OCI-LY7 (cell line): ENCODE measurements around the gene CACNG8. TPM values are rescaled to one million over a fixed set of nuclear protein-coding genes. Genes with fewer than 3 reads are reported as not detected.

Source experiments
- BruUV-seq: library from RNA; stranded (reverse); fragments of 400-500 nt; replicated peaks from 2 replicates; lab custom pipeline; 2021; lab: Mats Ljungman, UMichigan
- CTCF ChIA-PET: fragments of 300-600 bp; sonication (Branson Sonifier 250); formaldehyde crosslinking; loops from one replicate; lab custom pipeline; 2022; ENCODE audit warnings: antibody characterized with exemption; ENCODE audit not compliant: unreplicated experiment; lab: Charles Lee
- POLR2A ChIA-PET: fragments of 300-600 bp; sonication (Branson Sonifier 250); formaldehyde crosslinking; loops from one replicate; lab custom pipeline; 2022; ENCODE audit warnings: antibody characterized with exemption; lab: Charles Lee
- DNase-seq: peaks from one replicate; pipeline ENCODE4 v3.0.0-alpha.2; 2015; ENCODE audit warnings: low spot score
- H2AFZ ChIP-seq: fragments of 200-600 bp; sonication (generic), shearing (Covaris generic); 2 replicates; pipeline ENCODE4 v1.6.1; 2014; ENCODE audit warnings: mild to moderate bottlenecking, antibody characterized with exemption, low read length, moderate library complexity
- H3K27ac ChIP-seq: fragments of 200-600 bp; sonication (generic); 2 replicates; pipeline ENCODE4 v1.5.1; 2014; ENCODE audit warnings: mixed run types, low read depth, mild to moderate bottlenecking, moderate library complexity, low read length, inconsistent platforms; ENCODE audit not compliant: poor library complexity, severe bottlenecking
- H3K36me3 ChIP-seq: fragments of 200-600 bp; sonication (generic); 2 replicates; pipeline ENCODE4 v1.6.1; 2014; ENCODE audit warnings: mild to moderate bottlenecking, antibody characterized with exemption, low read length, moderate library complexity, mixed read lengths; ENCODE audit not compliant: insufficient read depth
- H3K4me1 ChIP-seq: fragments of 200-600 bp; sonication (generic); 2 replicates; pipeline ENCODE4 v1.5.1; 2014; ENCODE audit warnings: mild to moderate bottlenecking, low read length; ENCODE audit not compliant: insufficient read depth, poor library complexity, severe bottlenecking
- H3K4me2 ChIP-seq: fragments of 200-600 bp; sonication (generic); 2 replicates; pipeline ENCODE4 v1.6.1; 2014; ENCODE audit warnings: mild to moderate bottlenecking, low read length
- H3K4me3 ChIP-seq: fragments of 200-600 bp; sonication (generic); 2 replicates; pipeline ENCODE4 v1.5.1; 2014; ENCODE audit warnings: mild to moderate bottlenecking, low read depth, low read length; ENCODE audit not compliant: poor library complexity, severe bottlenecking
- H3K79me2 ChIP-seq: fragments of 200-600 bp; sonication (generic); 2 replicates; pipeline ENCODE4 v1.6.1; 2016; ENCODE audit warnings: low read depth, mild to moderate bottlenecking, low read length, moderate library complexity, mixed read lengths; ENCODE audit not compliant: insufficient read depth
- H3K9me2 ChIP-seq: fragments of 200-600 bp; sonication (generic); 2 replicates; pipeline ENCODE4 v1.6.1; 2016; ENCODE audit warnings: mild to moderate bottlenecking, low read length, mixed read lengths; ENCODE audit not compliant: insufficient read depth
- H3K9me3 ChIP-seq: fragments of 200-600 bp; sonication (generic); 2 replicates; pipeline ENCODE4 v1.6.1; 2014; ENCODE audit warnings: mild to moderate bottlenecking, mixed run types, low read length, mixed read lengths
- H4K20me1 ChIP-seq: fragments of 200-600 bp; sonication (generic); 2 replicates; pipeline ENCODE4 v1.6.1; 2014; ENCODE audit warnings: mild to moderate bottlenecking, antibody characterized with exemption, low read length, moderate library complexity, mixed read lengths; ENCODE audit not compliant: insufficient read depth
- EZH2phosphoT487 ChIP-seq: fragments of 200-600 bp; sonication (generic); IDR thresholded peaks from 2 replicates; pipeline ENCODE4 v1.6.1; 2018; ENCODE audit warnings: low read depth, borderline replicate concordance, mild to moderate bottlenecking, mixed run types, antibody characterized with exemption, low read length, moderate library complexity, mixed read lengths
- intact Hi-C: fragments of 100-400 bp; cut with micrococcal nuclease; formaldehyde crosslinking; loops from one replicate; pipeline ENCODE4 v1.10.0; 2022; ENCODE audit not compliant: unreplicated experiment
- total RNA-seq, 2 experiments: library from RNA; depleted of rRNA in 1 of 2; stranded (reverse); fragments of >200 nt in 1 of 2; shearing (Covaris generic) in 1 of 2; gene quantifications; 2 replicates each; pipeline ENCODE4 v1.2.3, GENCODE V29; 2014 to 2022
- TF ChIP-seq, protein P1 (sequence below): fragments of 200-600 bp; sonication (generic); conservative IDR thresholded peaks from 2 replicates; pipeline ENCODE4 v1.5.1; 2014; ENCODE audit warnings: mild to moderate bottlenecking, antibody characterized with exemption, low read length, moderate library complexity, mixed read lengths

The CACNG8 gene
- total RNA-seq, 2 experiments from 2014 or later: not detected

DNA sequence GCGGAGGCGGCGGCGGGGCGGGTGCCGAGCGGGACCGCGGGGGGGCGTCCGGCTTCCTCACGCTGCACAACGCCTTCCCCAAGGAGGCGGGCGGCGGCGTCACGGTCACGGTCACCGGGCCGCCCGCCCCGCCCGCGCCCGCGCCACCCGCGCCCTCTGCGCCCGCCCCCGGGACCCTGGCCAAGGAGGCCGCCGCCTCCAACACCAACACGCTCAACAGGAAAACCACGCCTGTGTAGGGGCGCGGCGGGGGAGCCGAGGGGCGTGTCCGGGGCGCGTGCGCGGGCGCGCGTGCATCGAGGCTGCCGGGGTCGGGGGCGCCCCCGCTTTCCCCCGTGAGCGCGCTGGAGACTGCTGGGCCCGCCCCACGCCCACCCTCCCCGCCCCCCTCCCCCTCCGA is 19.9 kb downstream of the CACNG8 start:
- intact Hi-C loops: no loop called here
- Histone ChIP-seq H3K9me3 (no peaks in the 10 kb centered on the region), H3K4me2 (no peak overlapping the region), H3K9me2 (no peaks in the 10 kb centered on the region), H3K4me3 (no peak overlapping the region), H2AFZ (no peak overlapping the region), H3K4me1 (peaks cover 3% of the 10 kb centered on the region), H3K79me2 (no peaks in the 10 kb centered on the region), H3K27ac (no peak overlapping the region), H3K36me3 (no peaks in the 10 kb centered on the region), H4K20me1 (no peaks in the 10 kb centered on the region)
- TF ChIP-seq EZH2phosphoT487: no peak
- TF ChIP-seq, protein P1, sequence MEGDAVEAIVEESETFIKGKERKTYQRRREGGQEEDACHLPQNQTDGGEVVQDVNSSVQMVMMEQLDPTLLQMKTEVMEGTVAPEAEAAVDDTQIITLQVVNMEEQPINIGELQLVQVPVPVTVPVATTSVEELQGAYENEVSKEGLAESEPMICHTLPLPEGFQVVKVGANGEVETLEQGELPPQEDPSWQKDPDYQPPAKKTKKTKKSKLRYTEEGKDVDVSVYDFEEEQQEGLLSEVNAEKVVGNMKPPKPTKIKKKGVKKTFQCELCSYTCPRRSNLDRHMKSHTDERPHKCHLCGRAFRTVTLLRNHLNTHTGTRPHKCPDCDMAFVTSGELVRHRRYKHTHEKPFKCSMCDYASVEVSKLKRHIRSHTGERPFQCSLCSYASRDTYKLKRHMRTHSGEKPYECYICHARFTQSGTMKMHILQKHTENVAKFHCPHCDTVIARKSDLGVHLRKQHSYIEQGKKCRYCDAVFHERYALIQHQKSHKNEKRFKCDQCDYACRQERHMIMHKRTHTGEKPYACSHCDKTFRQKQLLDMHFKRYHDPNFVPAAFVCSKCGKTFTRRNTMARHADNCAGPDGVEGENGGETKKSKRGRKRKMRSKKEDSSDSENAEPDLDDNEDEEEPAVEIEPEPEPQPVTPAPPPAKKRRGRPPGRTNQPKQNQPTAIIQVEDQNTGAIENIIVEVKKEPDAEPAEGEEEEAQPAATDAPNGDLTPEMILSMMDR: no peak
- no peak for DNase-seq
- CTCF ChIA-PET: no interaction called here
- BruUV-seq: no TSS peak
- POLR2A ChIA-PET: no interaction called here

DNA sequence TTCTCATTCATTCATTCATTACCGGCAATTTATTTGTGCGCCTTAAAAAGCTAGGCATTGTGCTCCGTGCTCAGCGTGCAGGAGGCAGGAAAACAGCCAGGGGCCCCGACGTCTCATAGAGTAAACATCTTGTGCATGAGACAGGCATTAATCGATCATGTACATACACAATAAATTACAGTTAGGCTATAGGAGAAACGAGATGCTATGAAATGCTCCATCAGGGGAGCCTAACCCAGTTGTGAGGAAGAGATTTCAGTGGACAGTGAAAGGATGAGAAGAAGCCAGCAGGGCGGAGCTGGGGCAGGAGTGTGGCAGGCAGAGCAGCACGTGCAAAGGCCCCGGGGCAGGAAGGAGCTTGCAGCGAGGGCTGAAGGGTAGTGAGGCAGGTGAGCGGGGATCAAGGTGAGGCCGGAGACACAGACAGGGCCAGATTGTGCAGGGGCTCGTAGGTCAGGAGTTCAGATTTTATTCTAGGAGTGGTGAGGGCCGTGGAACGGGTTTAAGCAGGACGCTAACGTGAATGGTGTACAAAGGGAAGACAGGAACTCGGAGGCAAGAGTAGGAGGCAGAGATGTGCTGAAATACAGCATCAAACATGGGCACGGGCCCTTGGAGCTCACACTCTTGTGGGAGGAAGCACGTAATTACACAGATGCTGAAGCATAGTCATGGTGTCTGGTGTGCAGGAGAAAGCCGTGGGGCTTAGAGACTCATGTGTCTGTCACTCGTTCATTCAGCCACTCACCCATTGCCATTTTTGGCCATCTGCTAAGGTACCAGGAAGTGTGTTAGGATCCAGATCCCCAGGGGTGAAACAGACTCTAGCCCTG is 20.9 kb downstream of the CACNG8 start:
- Histone ChIP-seq H3K4me3 (no peak overlapping the region), H3K4me2 (no peak overlapping the region), H3K9me2 (no peaks in the 10 kb centered on the region), H3K36me3 (no peaks in the 10 kb centered on the region), H4K20me1 (no peaks in the 10 kb centered on the region), H3K27ac (no peak overlapping the region), H3K79me2 (no peaks in the 10 kb centered on the region), H3K9me3 (no peaks in the 10 kb centered on the region), H3K4me1 (peaks cover 2% of the 10 kb centered on the region), H2AFZ (no peak overlapping the region)
- no peak for DNase-seq
- no peak for TF ChIP-seq EZH2phosphoT487
- TF ChIP-seq, protein P1: no peak
- POLR2A ChIA-PET: no interaction called here
- CTCF ChIA-PET: no interaction called here
- BruUV-seq: no TSS peak
- intact Hi-C loops: no loop called here

DNA sequence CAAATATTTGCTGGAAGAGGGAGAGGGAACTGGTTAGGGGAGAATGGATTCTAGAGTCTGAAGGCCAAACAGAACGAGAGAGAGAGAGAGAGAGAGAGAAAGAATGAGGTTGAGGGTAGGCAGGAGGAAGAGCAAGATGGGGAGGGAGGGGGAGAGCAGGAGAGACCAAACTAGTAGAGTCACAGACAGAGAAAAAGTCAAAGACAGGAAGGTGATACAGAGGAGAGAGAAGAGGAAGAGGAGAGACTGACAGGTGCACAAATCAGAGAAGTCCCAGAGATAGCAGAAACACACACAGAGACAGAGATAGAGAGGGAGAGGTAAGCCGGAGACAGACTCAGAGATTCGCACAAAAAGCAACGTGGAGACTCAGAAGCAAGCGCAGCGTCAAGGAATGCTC is 23.1 kb downstream of the CACNG8 start:
- Histone ChIP-seq H3K4me3 (no peak overlapping the region), H3K79me2 (no peaks in the 10 kb centered on the region), H3K9me2 (no peaks in the 10 kb centered on the region), H2AFZ (no peak overlapping the region), H3K9me3 (no peaks in the 10 kb centered on the region), H3K36me3 (no peaks in the 10 kb centered on the region), H3K4me2 (no peak overlapping the region), H3K27ac (no peak overlapping the region), H3K4me1 (peaks cover 5% of the 10 kb centered on the region), H4K20me1 (no peaks in the 10 kb centered on the region)
- no peak for DNase-seq
- ChIA-PET CTCF (no interaction called here), POLR2A (no interaction called here)
- TF ChIP-seq EZH2phosphoT487: no peak
- TF ChIP-seq, protein P1: no peak
- intact Hi-C loops: no loop called here
- no TSS peak for BruUV-seq
